Lower leg skin (tissue), 4 donors: Measurements from ENCODE around the gene PICALM. TPM values are rescaled to one million over a fixed set of nuclear protein-coding genes. Genes with fewer than 3 reads are reported as not detected.

Experiments used
- DNase-seq, 2 donors: peaks; one replicate each; pipeline ENCODE4 v3.0.0-alpha.2; 2019; ENCODE audit warnings: low spot score in 2 of 2
- H3K4me3 ChIP-seq: fragments of 200-600 bp; sonication (generic); 2 replicates; pipeline ENCODE4 v1.5.1; 2017; ENCODE audit warnings: mild to moderate bottlenecking, low read depth; ENCODE audit not compliant: poor library complexity, severe bottlenecking
- POLR2A ChIP-seq, 2 donors: fragments of 450-650 bp; IDR thresholded peaks; one replicate each; pipeline ENCODE4 v1.6.1; 2016 to 2017; ENCODE audit warnings: antibody characterized with exemption in 2 of 2, mild to moderate bottlenecking in 1 of 2, moderate library complexity in 1 of 2
- WGBS, 2 donors: methylation state at CpG; one replicate each; pipeline ENCODE4 v1.1.5; 2018; 5-methylcytosine and 5-hydroxymethylcytosine counted together
- intact Hi-C: fragments of 100-400 bp; cut with DNase I; formaldehyde crosslinking; loops from one replicate; pipeline ENCODE4 v1.15.0; 2023; ENCODE audit warnings: low total_unique reads
- total RNA-seq, 4 donors: library from RNA; depleted of rRNA; stranded (reverse); fragments of >200 nt; gene quantifications; one replicate each; pipeline ENCODE4 v1.1.0, GENCODE V29; 2016
- TF ChIP-seq, protein P1 (sequence below), 3 donors: fragments of 450-650 bp; IDR thresholded peaks; one replicate each; pipeline ENCODE4 v1.5.1; 2016; ENCODE audit warnings: antibody characterized with exemption in 3 of 3, mild to moderate bottlenecking in 3 of 3, moderate library complexity in 2 of 3

PICALM gene, protein sequence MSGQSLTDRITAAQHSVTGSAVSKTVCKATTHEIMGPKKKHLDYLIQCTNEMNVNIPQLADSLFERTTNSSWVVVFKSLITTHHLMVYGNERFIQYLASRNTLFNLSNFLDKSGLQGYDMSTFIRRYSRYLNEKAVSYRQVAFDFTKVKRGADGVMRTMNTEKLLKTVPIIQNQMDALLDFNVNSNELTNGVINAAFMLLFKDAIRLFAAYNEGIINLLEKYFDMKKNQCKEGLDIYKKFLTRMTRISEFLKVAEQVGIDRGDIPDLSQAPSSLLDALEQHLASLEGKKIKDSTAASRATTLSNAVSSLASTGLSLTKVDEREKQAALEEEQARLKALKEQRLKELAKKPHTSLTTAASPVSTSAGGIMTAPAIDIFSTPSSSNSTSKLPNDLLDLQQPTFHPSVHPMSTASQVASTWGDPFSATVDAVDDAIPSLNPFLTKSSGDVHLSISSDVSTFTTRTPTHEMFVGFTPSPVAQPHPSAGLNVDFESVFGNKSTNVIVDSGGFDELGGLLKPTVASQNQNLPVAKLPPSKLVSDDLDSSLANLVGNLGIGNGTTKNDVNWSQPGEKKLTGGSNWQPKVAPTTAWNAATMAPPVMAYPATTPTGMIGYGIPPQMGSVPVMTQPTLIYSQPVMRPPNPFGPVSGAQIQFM
- 100 to 1,000 TPM; 158 to 198 (median 178) TPM for total RNA-seq

DNA sequence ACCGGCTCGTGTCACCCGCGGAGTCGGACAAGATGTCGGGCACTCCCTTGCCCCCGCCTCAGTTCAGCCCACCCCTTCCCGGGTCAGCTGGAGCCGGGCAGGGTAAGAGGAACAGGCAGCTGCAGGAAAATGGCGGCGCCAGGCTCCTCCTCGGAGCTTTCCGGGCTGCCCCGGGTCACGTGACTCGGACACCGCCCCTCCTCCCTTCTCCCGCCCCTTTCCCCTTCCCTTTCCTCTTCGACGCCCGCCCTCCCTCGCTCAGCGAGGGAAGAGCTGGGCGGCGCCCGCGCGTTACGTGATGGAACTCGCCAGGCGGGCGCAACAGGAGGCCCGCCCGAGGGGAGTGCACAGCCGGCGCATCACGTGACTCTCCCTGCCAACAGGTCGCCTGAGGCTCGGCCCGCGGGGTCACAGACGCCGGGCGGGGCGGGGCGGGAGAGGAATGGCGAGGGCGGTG, at the start of gene PICALM:
PICALM (minus strand) TSS at position 134 of the 457 bp plus-strand sequence. CDS start 304 bp downstream, outside the sequence.
- intact Hi-C loops: no loop called here
- WGBS, 2 donors: 0 to 1% methylated on average over 18 to 36 of the region's 48 CpGs

DNA sequence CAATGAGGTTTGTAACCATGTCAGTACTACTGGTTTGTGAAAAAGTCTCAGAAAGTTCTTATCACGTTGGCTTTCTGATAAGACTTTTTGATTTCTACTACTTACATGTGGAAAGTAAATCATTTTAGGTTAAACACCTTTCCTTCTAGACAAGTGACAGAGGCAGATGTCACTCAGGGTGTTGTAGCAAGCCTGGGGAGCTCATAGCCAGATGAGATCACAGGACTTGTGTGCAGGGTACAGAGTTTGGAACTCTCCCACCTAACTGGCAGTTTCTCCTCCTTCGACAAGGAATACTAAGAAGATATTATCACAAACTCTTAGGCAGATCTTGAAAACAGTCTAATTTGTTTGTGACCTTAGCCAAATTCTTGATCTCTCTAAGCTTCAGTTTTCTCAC, 49.4 kb upstream of the PICALM start:
- no peak for DNase-seq
- intact Hi-C loops: no loop called here
- 80 to 82% methylated on average over 2 of the region's 2 CpGs for WGBS, 2 donors
- TF ChIP-seq POLR2A (IDR thresholded peaks at IDR 0.05): no peak
- TF ChIP-seq, protein P1, sequence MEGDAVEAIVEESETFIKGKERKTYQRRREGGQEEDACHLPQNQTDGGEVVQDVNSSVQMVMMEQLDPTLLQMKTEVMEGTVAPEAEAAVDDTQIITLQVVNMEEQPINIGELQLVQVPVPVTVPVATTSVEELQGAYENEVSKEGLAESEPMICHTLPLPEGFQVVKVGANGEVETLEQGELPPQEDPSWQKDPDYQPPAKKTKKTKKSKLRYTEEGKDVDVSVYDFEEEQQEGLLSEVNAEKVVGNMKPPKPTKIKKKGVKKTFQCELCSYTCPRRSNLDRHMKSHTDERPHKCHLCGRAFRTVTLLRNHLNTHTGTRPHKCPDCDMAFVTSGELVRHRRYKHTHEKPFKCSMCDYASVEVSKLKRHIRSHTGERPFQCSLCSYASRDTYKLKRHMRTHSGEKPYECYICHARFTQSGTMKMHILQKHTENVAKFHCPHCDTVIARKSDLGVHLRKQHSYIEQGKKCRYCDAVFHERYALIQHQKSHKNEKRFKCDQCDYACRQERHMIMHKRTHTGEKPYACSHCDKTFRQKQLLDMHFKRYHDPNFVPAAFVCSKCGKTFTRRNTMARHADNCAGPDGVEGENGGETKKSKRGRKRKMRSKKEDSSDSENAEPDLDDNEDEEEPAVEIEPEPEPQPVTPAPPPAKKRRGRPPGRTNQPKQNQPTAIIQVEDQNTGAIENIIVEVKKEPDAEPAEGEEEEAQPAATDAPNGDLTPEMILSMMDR (IDR thresholded peaks at IDR 0.05): no peak
- H3K4me3 ChIP-seq: no peak overlapping the region

More for the DNA sequence above, at the start of gene PICALM:
- H3K4me3 ChIP-seq: peak within 1 kb of the TSS; percentile 56
- DNase-seq: peak; percentile 97 to 100
- TF ChIP-seq, protein P1 (IDR thresholded peaks at IDR 0.05): no peak
- TF ChIP-seq POLR2A (IDR thresholded peaks at IDR 0.05): peak in 1 of 2 donors; percentile 16

DNA sequence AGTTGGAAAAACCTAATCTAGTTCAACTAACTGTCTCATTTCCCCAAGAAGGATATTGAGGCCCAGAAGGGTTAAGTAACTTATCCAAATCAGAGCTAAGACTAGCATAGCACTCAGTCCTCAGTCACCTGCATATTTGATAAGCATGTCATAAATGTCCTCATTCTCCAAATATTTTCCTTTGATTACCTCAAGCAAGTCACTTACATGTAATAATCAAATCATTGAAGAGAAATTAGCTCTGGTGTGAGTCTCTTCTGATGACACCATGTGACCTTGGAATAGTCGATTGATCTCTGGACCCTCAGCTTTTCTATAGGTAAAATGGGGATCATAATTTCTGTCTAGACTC, 48.8 kb upstream of the PICALM start:
- intact Hi-C loops: no loop called here
- TF ChIP-seq POLR2A (IDR thresholded peaks at IDR 0.05): no peak
- TF ChIP-seq, protein P1 (IDR thresholded peaks at IDR 0.05): no peak
- DNase-seq: no peak
- H3K4me3 ChIP-seq: no peak overlapping the region
- 96 to 100% methylated on average over 1 of the region's 1 CpG for WGBS, 2 donors

DNA sequence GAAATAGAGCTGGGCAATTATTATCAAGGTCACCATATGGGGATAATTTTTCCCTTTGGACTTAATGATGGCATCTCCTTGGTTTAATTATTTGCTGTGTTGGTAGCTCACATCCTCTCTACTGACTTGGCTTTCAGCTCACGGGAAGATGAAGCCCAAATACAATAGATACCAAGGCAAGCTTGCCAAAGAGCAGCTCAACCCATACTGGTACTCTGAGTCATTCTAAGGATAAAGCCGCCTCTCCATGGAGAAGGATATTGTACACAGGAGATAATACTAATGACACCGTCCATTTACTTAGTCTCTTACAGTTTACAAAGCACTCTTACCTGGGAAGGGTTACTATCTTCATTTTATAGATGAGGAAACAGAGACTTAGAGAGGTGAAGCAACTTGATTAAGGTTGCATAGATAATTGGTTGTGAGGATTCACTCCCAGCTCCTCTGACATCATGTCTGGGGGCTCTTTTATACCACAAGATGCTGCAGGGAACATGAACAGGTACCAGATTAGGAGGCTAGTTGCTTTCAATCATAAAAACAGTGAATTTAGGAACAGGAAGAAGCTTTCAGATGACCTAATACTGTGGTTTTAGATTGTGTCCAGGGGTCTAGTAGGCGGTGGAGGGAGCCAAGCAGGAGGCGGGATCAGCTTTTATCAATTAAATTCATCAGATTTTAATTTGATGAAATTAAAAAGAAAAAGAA, 48.3 kb upstream of the PICALM start:
- no peak for TF ChIP-seq POLR2A (IDR thresholded peaks at IDR 0.05)
- TF ChIP-seq, protein P1 (IDR thresholded peaks at IDR 0.05): no peak
- DNase-seq: no peak
- intact Hi-C loops: no loop called here
- no peak overlapping the region for H3K4me3 ChIP-seq
- 62 to 74% methylated on average over 5 of the region's 5 CpGs for WGBS, 2 donors

DNA sequence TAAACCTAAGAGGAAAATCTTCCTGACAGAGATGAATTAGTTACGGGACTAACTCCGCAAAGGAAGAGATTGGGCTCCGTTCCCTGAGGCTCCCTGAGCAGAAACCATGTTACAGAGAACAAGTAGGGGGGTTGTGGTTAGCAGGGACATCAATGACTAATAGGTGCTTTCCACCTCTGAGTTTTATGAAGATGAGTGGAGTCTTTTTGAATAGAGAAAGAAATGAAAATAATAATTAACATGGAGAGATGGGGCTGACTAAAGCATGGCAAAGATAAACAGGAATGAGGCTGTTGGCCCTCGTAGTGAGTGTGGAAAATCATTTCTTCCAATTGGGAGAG, 47.5 kb upstream of the PICALM start:
- 41 to 47% methylated on average over 4 of the region's 4 CpGs for WGBS, 2 donors
- intact Hi-C loops: no loop called here

More for the DNA sequence above, 47.5 kb upstream of the PICALM start:
- no peak overlapping the region for H3K4me3 ChIP-seq
- no peak for DNase-seq
- TF ChIP-seq, protein P1 (IDR thresholded peaks at IDR 0.05): no peak
- no peak for TF ChIP-seq POLR2A (IDR thresholded peaks at IDR 0.05)
